OCI-LY3 (cell line): ENCODE results near the gene ARF1.

Experiments used
- CTCF ChIP-seq: fragments of 200-600, 300-600 bp; sonication (generic); IDR thresholded peaks from 2 replicates; pipeline ENCODE4 v1.5.1; 2014; ENCODE audit warnings: antibody characterized with exemption, low read length, low read depth
- EZH2phosphoT487 ChIP-seq: fragments of 200-600 bp; shearing (Covaris generic); IDR thresholded peaks from 2 replicates; pipeline ENCODE4 v1.6.1; 2018; ENCODE audit warnings: antibody characterized with exemption, mixed run types, low read depth

- TF ChIP-seq CTCF (no peak), EZH2phosphoT487 (no peak)
These were observed 29.7 kb downstream of the ARF1 start for GRCh38 chr1:228112167-228112566.
